ENCODE data around the gene MAFF.

The MAFF gene

GRCh38 chr22:38203855-38204514 lies 2.2 kb downstream of the MAFF start:
- no peak for DNase-seq (ENCODE audit: extremely low spot score)
- ChIA-PET POLR2A (interaction anchor here (1.1 kb wide), 1 partner anchor 23 kb away, joined by 3 read pairs; the partner anchor contains the start of gene PLA2G6), CTCF (interaction anchor here (0.7 to 2.2 kb wide), 5 partner anchors 9 to 89 kb away, joined by 3 to 8 read pairs (median 4); no protein-coding TSS in a partner anchor)
- TF ChIP-seq, protein P1, sequence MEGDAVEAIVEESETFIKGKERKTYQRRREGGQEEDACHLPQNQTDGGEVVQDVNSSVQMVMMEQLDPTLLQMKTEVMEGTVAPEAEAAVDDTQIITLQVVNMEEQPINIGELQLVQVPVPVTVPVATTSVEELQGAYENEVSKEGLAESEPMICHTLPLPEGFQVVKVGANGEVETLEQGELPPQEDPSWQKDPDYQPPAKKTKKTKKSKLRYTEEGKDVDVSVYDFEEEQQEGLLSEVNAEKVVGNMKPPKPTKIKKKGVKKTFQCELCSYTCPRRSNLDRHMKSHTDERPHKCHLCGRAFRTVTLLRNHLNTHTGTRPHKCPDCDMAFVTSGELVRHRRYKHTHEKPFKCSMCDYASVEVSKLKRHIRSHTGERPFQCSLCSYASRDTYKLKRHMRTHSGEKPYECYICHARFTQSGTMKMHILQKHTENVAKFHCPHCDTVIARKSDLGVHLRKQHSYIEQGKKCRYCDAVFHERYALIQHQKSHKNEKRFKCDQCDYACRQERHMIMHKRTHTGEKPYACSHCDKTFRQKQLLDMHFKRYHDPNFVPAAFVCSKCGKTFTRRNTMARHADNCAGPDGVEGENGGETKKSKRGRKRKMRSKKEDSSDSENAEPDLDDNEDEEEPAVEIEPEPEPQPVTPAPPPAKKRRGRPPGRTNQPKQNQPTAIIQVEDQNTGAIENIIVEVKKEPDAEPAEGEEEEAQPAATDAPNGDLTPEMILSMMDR (IDR thresholded peaks at IDR 0.05; ENCODE audit: control extremely low read depth, extremely low read depth, low read depth, missing control alignments), result no peak

DNA sequence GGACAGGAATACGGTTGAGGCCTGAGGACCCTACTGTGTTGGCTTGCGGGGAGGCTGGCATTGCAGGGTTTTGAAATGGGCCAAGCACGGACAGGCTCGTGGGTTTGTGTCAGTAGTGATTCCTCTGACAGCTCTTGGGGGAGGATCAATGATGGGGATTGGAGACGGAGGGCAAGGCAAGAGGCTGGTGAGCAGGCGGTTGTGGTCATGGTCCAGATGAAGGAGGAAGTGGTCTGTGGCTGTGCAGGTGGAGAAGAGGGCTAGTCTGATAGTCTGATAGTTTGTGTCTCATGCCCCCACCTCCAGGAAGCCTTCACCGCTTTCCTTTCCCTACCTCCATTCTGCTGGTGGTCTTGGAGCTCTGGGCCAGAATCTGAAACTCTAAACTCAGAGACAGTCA lies 3.0 kb downstream of the MAFF start:
- ChIA-PET POLR2A (interaction anchor here (1.1 kb wide), 1 partner anchor 23 kb away, joined by 3 read pairs; the partner anchor contains the start of gene PLA2G6), CTCF (interaction anchor here (1.3 to 2.2 kb wide), 4 partner anchors 8 to 466 kb away, joined by 3 to 8 read pairs (median 4); no protein-coding TSS in a partner anchor)
- TF ChIP-seq, protein P1 (IDR thresholded peaks at IDR 0.05; ENCODE audit: control extremely low read depth, extremely low read depth, low read depth, missing control alignments), result no peak
- DNase-seq (ENCODE audit: extremely low spot score), result peak; percentile 53

DNA sequence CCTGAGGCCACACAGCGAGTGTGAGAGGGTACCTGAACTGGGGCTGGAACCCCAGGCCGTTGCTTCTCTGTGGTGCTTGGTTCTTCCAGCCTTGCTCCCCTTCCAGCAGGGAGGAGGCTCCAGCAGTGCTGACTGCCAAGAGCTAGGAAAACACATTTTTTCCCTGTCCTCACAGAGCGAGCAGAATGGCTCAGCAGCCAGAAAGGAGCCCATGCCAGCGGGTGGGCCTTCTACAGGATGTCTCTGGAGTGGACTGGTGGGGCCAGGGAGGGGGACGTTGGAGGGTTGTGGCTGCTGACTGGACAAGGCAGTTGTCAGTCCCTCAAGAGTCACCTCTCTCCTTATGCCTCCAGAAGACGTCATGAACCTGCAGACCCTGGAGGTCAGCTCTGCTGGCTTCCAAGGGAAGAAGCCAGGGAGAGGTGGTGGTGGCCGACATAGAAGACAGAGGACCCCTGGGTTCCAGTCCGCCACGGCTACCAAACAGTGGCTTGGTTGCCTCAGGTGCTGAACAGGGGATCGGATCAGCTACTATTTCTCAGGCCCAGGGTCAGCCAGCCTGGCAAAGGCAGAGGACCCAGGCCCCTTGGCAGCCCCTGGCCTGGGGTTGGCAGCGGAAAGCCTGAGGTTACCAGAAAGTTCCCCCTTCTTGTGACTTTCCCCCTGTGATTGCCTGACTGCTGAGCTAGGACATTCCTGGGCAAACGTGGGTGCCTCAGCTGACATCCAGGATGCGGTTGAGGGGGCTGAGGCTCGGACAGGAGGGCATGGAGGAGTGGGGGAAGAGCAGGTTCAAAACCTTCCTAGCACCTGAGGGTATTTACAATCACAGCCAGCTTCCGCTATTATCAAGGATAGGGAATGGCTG lies 3.7 kb downstream of the MAFF start:
- ChIA-PET CTCF (interaction anchor here (1.0 to 1.9 kb wide), 6 partner anchors 9 to 465 kb away, joined by 3 to 8 read pairs (median 3); no protein-coding TSS in a partner anchor), POLR2A (interaction anchor here (1.1 kb wide), 1 partner anchor 24 kb away, joined by 3 read pairs; the partner anchor contains the start of gene PLA2G6)
- no peak for DNase-seq (ENCODE audit: extremely low spot score)
- TF ChIP-seq, protein P1 (IDR thresholded peaks at IDR 0.05; ENCODE audit: control extremely low read depth, extremely low read depth, low read depth, missing control alignments), result no peak

GRCh38 chr22:38207898-38208432 lies 6.2 kb downstream of the MAFF start:
- CTCF ChIA-PET, result interaction anchor here (1.1 to 1.5 kb wide), 2 partner anchors 10 to 108 kb away, joined by 3 read pairs; no protein-coding TSS in a partner anchor
- POLR2A ChIA-PET, result no interaction called here
- TF ChIP-seq, protein P1 (IDR thresholded peaks at IDR 0.05; ENCODE audit: control extremely low read depth, extremely low read depth, low read depth, missing control alignments), result no peak
- no peak for DNase-seq (ENCODE audit: extremely low spot score)

DNA sequence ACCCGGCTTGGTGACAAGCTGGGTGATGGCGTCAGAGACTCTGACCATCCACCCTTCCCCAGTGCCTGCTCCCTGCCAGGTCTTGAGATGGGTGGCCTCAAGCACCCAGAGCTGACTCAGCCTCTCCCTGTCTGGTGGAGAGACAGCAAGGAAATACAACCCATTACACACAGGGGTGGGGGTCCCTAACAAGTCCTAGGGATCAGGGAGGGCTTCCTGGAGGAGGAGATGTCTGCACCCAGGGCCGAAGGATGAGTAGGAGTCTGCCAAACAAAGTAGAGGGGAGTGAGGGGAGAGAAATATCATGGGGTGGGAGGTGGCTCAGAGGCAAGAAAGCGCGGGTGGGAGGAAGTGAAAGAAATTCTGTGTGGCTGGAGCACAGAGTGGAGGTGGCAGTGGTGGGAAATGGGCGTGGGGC lies 6.8 kb downstream of the MAFF start:
- CTCF ChIA-PET, result interaction anchor here (1.1 kb wide), 1 partner anchor 10 kb away, joined by 3 read pairs; no protein-coding TSS in a partner anchor
- TF ChIP-seq, protein P1 (IDR thresholded peaks at IDR 0.05; ENCODE audit: control extremely low read depth, extremely low read depth, low read depth, missing control alignments), result no peak

GRCh38 chr22:38211556-38211955 lies 9.8 kb downstream of the MAFF start:
- TF ChIP-seq, protein P1 (IDR thresholded peaks at IDR 0.05; ENCODE audit: control extremely low read depth, extremely low read depth, low read depth, missing control alignments), result no peak
- POLR2A ChIA-PET, result no interaction called here
- CTCF ChIA-PET, result interaction anchor here (1.0 kb wide), 1 partner anchor 10 kb away, joined by 3 read pairs; no protein-coding TSS in a partner anchor
- DNase-seq (ENCODE audit: extremely low spot score), result no peak

More for the DNA sequence above, 6.8 kb downstream of the MAFF start:
- DNase-seq (ENCODE audit: extremely low spot score), result no peak
- POLR2A ChIA-PET, result no interaction called here
